Mesendoderm (in vitro differentiated cells): ENCODE results near the gene GAGE12D. TPM values are rescaled to one million over a fixed set of nuclear protein-coding genes. Genes with fewer than 3 reads are reported as not detected.

ENCODE experiments used
- small RNA-seq: library from polyadenylated mRNA; stranded (forward); fragments of <200 nt; extraction: miRNeasy Mini kit (QIAGEN cat#:217004); gene quantifications from one replicate; pipeline ENCODE3, GENCODE V24; 2013; ENCODE audit not compliant: insufficient read depth

The GAGE12D gene

Small RNA genes lying within 50 kb of the gene (small RNA-seq; reads per million reads assigned to genes)
- gene GAGE12B = not detected
